Breast epithelium (tissue), 3 donors: ENCODE data around the gene CFAP97.

Experiments used
- CTCF ChIP-seq, 3 donors: fragments of 450-650 bp; IDR thresholded peaks; one replicate each; pipeline ENCODE4 v1.5.1; 2016 to 2017; ENCODE audit warnings: antibody characterized with exemption in 3 of 3, mild to moderate bottlenecking in 3 of 3, moderate library complexity in 3 of 3
- POLR2A ChIP-seq: fragments of 450-650 bp; IDR thresholded peaks from one replicate; pipeline ENCODE4 v1.6.1; 2016; ENCODE audit warnings: antibody characterized with exemption, mild to moderate bottlenecking, moderate library complexity

GRCh38 chr4:185235843-185236503, 32.2 kb upstream of the CFAP97 start:
- TF ChIP-seq CTCF (IDR thresholded peaks at IDR 0.05) = no peak
- no peak for TF ChIP-seq POLR2A
